Myocyte (in vitro differentiated cells): ENCODE data around the gene GSTO1. TPM values are rescaled to one million over a fixed set of nuclear protein-coding genes. Genes with fewer than 3 reads are reported as not detected.
A peak's percentile ranks its signal among the peaks of the same experiment; 100 is the strongest.

Source experiments
- DNase-seq: peaks from one replicate; pipeline ENCODE4 v3.0.0-alpha.2; 2012; ENCODE audit warnings: low read depth
- total RNA-seq: library from RNA; depleted of rRNA; stranded (reverse); fragments of >200 nt; gene quantifications from 2 replicates; pipeline ENCODE4 v1.2.3, GENCODE V29; 2014

Gene GSTO1
- total RNA-seq, 1 donor from 2014 or later: 53.2 TPM

- DNase-seq: no peak
These were observed 20.4 kb downstream of the GSTO1 start for GRCh38 chr10:104274762-104275721.

GRCh38 chr10:104276192-104276591 lies 21.5 kb downstream of the GSTO1 start:
- DNase-seq: no peak

- no peak for DNase-seq
These were observed 23.1 kb downstream of the GSTO1 start for GRCh38 chr10:104277785-104278184.

- no peak for DNase-seq
These were observed 25.0 kb downstream of the GSTO1 start for GRCh38 chr10:104279550-104280259.

- DNase-seq: no peak
These were observed 27.0 kb downstream of the GSTO1 start for GRCh38 chr10:104281694-104282093.

- no peak for DNase-seq
These were observed 30.2 kb downstream of the GSTO1 start for GRCh38 chr10:104284846-104285245.

- DNase-seq: no peak
These were observed 32.2 kb downstream of the GSTO1 start for GRCh38 chr10:104286939-104287338.

GRCh38 chr10:104288355-104288754 lies 33.7 kb downstream of the GSTO1 start:
- DNase-seq: no peak

GRCh38 chr10:104291439-104291951 lies 36.8 kb downstream of the GSTO1 start:
- peak; percentile 88 for DNase-seq

GRCh38 chr10:104293011-104293410 lies 38.3 kb downstream of the GSTO1 start:
- DNase-seq: no peak

GRCh38 chr10:104293781-104294321 lies 39.2 kb downstream of the GSTO1 start:
- no peak for DNase-seq

- DNase-seq: no peak
These were observed 42.2 kb downstream of the GSTO1 start for GRCh38 chr10:104296687-104297436.

GRCh38 chr10:104297697-104298660 lies 43.3 kb downstream of the GSTO1 start:
- DNase-seq: peak; percentile 28

- DNase-seq: no peak
These were observed 44.6 kb downstream of the GSTO1 start for GRCh38 chr10:104299031-104299904.

GRCh38 chr10:104300002-104300735 lies 45.5 kb downstream of the GSTO1 start:
- peak; percentile 69 for DNase-seq

- DNase-seq: peak; percentile 99
These were observed 46.1 kb downstream of the GSTO1 start for GRCh38 chr10:104300736-104301292.

GRCh38 chr10:104301907-104302690 lies 47.4 kb downstream of the GSTO1 start:
- DNase-seq: peak; percentile 64
